ENCODE measurements around the gene RIPPLY1. TPM values are rescaled to one million over a fixed set of nuclear protein-coding genes. Genes with fewer than 3 reads are reported as not detected.

Gene RIPPLY1
- not detected for polyA plus RNA-seq (2012; ENCODE audit: insufficient read depth, insufficient read length, low read depth)

GRCh38 chrX:106903291-106903824 lies at the start of gene RIPPLY1:
TSS of gene RIPPLY1 (minus strand) at chrX:106903341. CDS start at chrX:106903287, 54 bp downstream.
- Histone ChIP-seq H3K4me1 (no peaks in the 10 kb centered on the region), H3K4me3 (ENCODE audit: low read depth, low read length) (no peak within 1 kb of the TSS), H3K9me3 (no peaks in the 10 kb centered on the region), H3K27me3 (no peaks in the 10 kb centered on the region), H3K36me3 (no peaks in the 10 kb centered on the region)
- DNase-seq, result no peak
- TF ChIP-seq CTCF (IDR thresholded peaks at IDR 0.05; ENCODE audit: low read depth, low read length), result no peak

GRCh38 chrX:106952538-106952937 lies 49.4 kb upstream of the RIPPLY1 start:
- H3K27me3 ChIP-seq, result no peaks in the 10 kb centered on the region
- 0 out of 2 replicates have a peak, but pooled peaks cover 4% of the 10 kb centered on the region for H3K4me1 ChIP-seq
- no peak for DNase-seq
- H3K36me3 ChIP-seq, result no peaks in the 10 kb centered on the region
- H3K9me3 ChIP-seq, result no peaks in the 10 kb centered on the region
- H3K4me3 ChIP-seq (ENCODE audit: low read depth, low read length), result no peak overlapping the region
- TF ChIP-seq CTCF (IDR thresholded peaks at IDR 0.05; ENCODE audit: low read depth, low read length), result no peak

- Histone ChIP-seq H3K36me3 (no peaks in the 10 kb centered on the region), H3K27me3 (no peaks in the 10 kb centered on the region), H3K4me3 (ENCODE audit: low read depth, low read length) (no peak overlapping the region), H3K9me3 (no peaks in the 10 kb centered on the region), H3K4me1 (0 out of 2 replicates have a peak, but pooled peaks cover 4% of the 10 kb centered on the region)
- no peak for DNase-seq
- TF ChIP-seq CTCF (IDR thresholded peaks at IDR 0.05; ENCODE audit: low read depth, low read length), result no peak
Measured at GRCh38 chrX:106952089-106952488, 48.9 kb upstream of the RIPPLY1 start.

GRCh38 chrX:106951230-106951629 lies 48.1 kb upstream of the RIPPLY1 start:
- TF ChIP-seq CTCF (IDR thresholded peaks at IDR 0.05; ENCODE audit: low read depth, low read length), result no peak
- Histone ChIP-seq H3K4me1 (0 out of 2 replicates have a peak, but pooled peaks cover 4% of the 10 kb centered on the region), H3K9me3 (no peaks in the 10 kb centered on the region), H3K4me3 (ENCODE audit: low read depth, low read length) (no peak overlapping the region), H3K36me3 (no peaks in the 10 kb centered on the region), H3K27me3 (no peaks in the 10 kb centered on the region)
- no peak for DNase-seq

- Histone ChIP-seq H3K36me3 (no peaks in the 10 kb centered on the region), H3K27me3 (no peaks in the 10 kb centered on the region), H3K4me3 (ENCODE audit: low read depth, low read length) (no peak overlapping the region), H3K4me1 (0 out of 2 replicates have a peak, but pooled peaks cover 4% of the 10 kb centered on the region), H3K9me3 (no peaks in the 10 kb centered on the region)
- TF ChIP-seq CTCF (IDR thresholded peaks at IDR 0.05; ENCODE audit: low read depth, low read length), result no peak
- DNase-seq, result no peak
Measured at GRCh38 chrX:106950381-106950780, 47.2 kb upstream of the RIPPLY1 start.

GRCh38 chrX:106949366-106949765 lies 46.2 kb upstream of the RIPPLY1 start:
- Histone ChIP-seq H3K36me3 (no peaks in the 10 kb centered on the region), H3K27me3 (no peaks in the 10 kb centered on the region), H3K4me1 (no peaks in the 10 kb centered on the region), H3K9me3 (no peaks in the 10 kb centered on the region), H3K4me3 (ENCODE audit: low read depth, low read length) (no peak overlapping the region)
- TF ChIP-seq CTCF (IDR thresholded peaks at IDR 0.05; ENCODE audit: low read depth, low read length), result no peak
- no peak for DNase-seq
